ENCODE data around the gene COG7.

COG7 gene

DNA sequence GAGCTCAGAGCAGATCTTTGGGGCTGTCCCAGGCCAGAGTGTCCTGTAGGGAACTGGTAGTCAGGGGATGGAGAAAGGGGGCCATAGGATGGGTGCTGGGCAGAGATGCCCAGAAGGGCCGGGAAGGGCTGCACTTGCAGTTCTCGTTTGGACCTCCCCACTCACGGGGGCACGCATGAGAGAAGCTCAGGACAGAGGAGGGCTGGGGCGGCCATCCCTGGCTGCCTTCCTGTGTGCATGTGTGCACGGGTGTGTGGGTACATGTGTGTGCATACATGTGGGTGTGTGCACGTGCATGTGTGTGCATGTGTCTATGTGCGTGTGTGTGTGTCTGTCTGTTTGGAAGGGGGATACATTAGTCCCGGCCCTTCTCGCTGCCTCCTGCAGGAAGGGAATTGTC, 73.3 kb downstream of the COG7 start:
- TF ChIP-seq CTCF (conservative IDR thresholded peaks at IDR 0.05; ENCODE audit: low read depth, low read length) = no peak
- no peak for DNase-seq (ENCODE audit: low read depth)

GRCh38 chr16:23378921-23379320, 74.1 kb downstream of the COG7 start:
- no peak for TF ChIP-seq CTCF (conservative IDR thresholded peaks at IDR 0.05; ENCODE audit: low read depth, low read length)
- no peak overlapping the region for H3K4me3 ChIP-seq (ENCODE audit: low read depth, low read length)
- DNase-seq (ENCODE audit: low read depth) = no peak

More for the DNA sequence above, 73.3 kb downstream of the COG7 start:
- H3K4me3 ChIP-seq (ENCODE audit: low read depth, low read length) = no peak overlapping the region

DNA sequence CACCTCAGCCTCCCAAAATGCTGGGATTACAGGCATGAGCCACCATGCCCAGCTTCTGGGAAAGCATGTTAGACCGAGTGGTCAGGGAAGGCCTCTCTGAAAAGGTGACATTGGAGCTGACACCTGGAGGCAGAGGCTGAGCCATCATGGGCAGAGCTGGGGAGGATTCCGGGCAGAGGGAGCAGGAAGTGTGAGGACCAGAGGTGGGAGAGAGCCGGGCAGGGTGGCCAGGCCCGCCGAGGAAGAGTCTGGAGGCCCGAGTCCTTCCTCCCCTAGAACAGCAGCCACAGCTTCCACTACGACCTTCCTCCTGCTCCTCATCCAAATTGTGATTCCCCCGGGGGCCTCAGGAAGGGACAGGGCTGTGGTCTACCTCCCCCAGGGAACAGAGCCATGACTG, 74.7 kb downstream of the COG7 start:
- no peak for TF ChIP-seq CTCF (conservative IDR thresholded peaks at IDR 0.05; ENCODE audit: low read depth, low read length)
- H3K4me3 ChIP-seq (ENCODE audit: low read depth, low read length) = no peak overlapping the region
- no peak for DNase-seq (ENCODE audit: low read depth)

DNA sequence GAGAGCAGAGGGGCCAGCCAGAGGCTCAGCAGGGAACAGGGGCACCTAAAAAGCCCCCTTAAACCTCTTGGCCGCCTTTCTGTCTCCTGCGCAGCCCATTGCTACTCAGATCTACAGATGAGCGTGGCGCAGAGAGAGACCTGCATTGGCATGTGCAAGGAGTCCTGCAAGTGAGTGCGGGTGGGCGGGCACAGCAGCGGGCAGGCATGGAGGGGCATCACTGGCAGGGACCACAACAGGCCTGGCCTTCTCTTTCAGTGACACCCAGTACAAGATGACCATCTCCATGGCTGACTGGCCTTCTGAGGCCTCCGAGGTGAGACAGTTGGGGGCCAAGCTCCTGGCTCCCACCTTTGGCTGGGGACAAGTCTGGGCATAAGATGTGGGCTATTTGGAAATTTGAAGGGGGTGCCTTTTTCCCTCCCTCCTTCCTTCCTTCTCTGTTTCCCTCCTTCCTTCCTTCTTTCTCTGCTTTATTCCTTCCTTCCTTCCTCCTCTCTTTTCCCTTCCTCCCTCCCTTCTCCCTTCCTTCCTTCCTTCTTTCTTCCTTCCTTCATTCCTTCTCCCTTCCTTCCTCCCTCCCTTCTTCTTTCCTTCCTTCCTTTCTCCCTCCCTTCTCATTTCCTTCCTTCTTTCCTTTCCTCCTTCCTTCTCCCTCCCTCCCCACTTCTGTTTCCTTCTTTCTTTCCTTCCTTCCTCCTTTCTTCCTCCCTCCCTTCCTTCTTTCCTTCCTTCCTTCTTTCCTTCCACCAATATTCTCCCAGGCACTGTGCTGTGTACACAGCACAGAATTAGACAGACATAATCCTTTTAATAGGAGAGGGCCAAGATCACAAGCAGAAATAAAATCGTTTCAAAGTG, 75.7 kb downstream of the COG7 start:
- DNase-seq (ENCODE audit: low read depth) = no peak
- H3K4me3 ChIP-seq (ENCODE audit: low read depth, low read length) = no peak overlapping the region
- TF ChIP-seq CTCF (conservative IDR thresholded peaks at IDR 0.05; ENCODE audit: low read depth, low read length) = no peak

DNA sequence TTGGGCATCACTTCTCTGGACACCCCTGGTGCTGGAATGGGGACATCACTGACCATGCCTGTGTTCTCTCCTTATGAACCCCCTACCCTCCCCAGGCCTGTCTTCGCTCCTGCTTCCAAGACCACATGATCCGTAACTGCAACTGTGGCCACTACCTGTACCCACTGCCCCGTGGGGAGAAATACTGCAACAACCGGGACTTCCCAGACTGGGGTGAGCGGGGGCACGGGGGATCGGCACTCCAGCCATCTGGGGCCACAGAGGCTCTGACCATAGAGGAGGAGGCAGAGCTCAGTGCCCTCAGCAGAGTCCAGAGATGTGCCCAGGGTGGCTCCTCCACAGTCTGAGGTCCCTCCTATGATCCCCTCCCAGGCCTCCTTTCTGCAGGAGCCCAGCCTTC, 77.3 kb downstream of the COG7 start:
- no peak for DNase-seq (ENCODE audit: low read depth)
- TF ChIP-seq CTCF (conservative IDR thresholded peaks at IDR 0.05; ENCODE audit: low read depth, low read length) = no peak
- no peak overlapping the region for H3K4me3 ChIP-seq (ENCODE audit: low read depth, low read length)

DNA sequence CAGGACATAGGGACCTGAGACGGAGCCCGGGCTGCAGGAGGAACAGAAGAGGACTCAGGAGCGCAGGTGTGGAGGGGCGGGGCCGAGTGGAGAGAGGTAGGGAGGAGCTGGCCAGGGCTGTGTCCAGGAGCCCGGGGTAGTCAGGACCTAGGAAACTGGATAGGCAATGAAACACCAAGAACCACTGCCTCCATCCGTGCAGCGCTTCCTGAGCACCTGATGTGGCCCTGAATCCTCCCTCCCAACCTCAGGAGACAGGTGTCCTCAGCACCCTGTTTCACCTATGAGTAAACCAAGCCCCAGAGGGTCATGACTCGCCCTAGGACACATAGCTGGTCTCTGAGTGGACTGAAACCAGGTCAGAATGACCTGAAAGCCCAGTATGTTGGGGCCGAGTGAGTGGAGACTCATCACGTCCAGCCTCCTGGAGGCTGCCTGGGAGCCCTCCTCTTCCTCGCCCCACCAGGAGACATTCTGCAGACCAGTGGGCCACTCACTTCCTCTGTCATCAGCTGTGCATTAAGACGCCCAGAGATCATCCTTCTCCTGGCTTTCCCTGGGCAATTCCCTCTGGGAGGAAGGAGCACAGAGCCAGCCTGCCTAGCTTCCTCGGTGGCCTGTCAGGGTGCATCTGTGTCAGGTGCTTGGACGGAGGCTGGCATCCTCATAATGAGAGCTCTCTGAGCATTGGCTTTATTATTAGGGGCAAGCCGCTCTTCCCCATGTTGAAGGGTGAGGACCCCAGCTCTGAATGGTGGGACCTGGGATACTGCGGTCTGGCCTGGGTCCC, 78.1 kb downstream of the COG7 start:
- no peak for TF ChIP-seq CTCF (conservative IDR thresholded peaks at IDR 0.05; ENCODE audit: low read depth, low read length)
- H3K4me3 ChIP-seq (ENCODE audit: low read depth, low read length) = no peak overlapping the region
- no peak for DNase-seq (ENCODE audit: low read depth)

All from choroid plexus epithelial cell (primary cell).